HG02884 (cell line): ENCODE results near the gene BPIFB2.

Experiments used
- ATAC-seq: cut with Tn5 transposase; IDR thresholded peaks from one replicate; pipeline ENCODE4 v1.9.1; 2021; ENCODE audit warnings: mild to moderate bottlenecking, moderate library complexity; ENCODE audit not compliant: unreplicated experiment

BPIFB2 gene

GRCh38 chr20:33020278-33021161 is 13.0 kb downstream of the BPIFB2 start:
- no peak for ATAC-seq

GRCh38 chr20:33021879-33022278 is 14.4 kb downstream of the BPIFB2 start:
- ATAC-seq = no peak

- ATAC-seq = no peak
Measured at GRCh38 chr20:33022289-33022688, 14.8 kb downstream of the BPIFB2 start.

- no peak for ATAC-seq
Measured at GRCh38 chr20:33022694-33023438, 15.4 kb downstream of the BPIFB2 start.

- ATAC-seq = no peak
Measured at GRCh38 chr20:33023439-33024242, 16.1 kb downstream of the BPIFB2 start.

GRCh38 chr20:33024243-33024560 is 16.7 kb downstream of the BPIFB2 start:
- ATAC-seq = no peak

GRCh38 chr20:33024609-33025317 is 17.3 kb downstream of the BPIFB2 start:
- no peak for ATAC-seq

- no peak for ATAC-seq
Measured at GRCh38 chr20:33025318-33025876, 17.9 kb downstream of the BPIFB2 start.

- ATAC-seq = no peak
Measured at GRCh38 chr20:33026072-33026778, 18.7 kb downstream of the BPIFB2 start.

GRCh38 chr20:33026779-33027759 is 19.6 kb downstream of the BPIFB2 start:
- no peak for ATAC-seq

GRCh38 chr20:33027769-33028751 is 20.6 kb downstream of the BPIFB2 start:
- ATAC-seq = no peak

GRCh38 chr20:33028875-33029274 is 21.4 kb downstream of the BPIFB2 start:
- ATAC-seq = no peak

- no peak for ATAC-seq
Measured at GRCh38 chr20:33030076-33030475, 22.6 kb downstream of the BPIFB2 start.

- ATAC-seq = no peak
Measured at GRCh38 chr20:33030569-33030968, 23.1 kb downstream of the BPIFB2 start.

- ATAC-seq = no peak
Measured at GRCh38 chr20:33031531-33031930, 24.0 kb downstream of the BPIFB2 start, which contains the start of gene BPIFB6. Gene BPIFB6 (plus strand): TSS chr20:33031648. CDS start chr20:33031648, 0 bp downstream.

- ATAC-seq = no peak
Measured at GRCh38 chr20:33032555-33032954, 25.1 kb downstream of the BPIFB2 start.

- ATAC-seq = no peak
Measured at GRCh38 chr20:33033381-33033780, 25.9 kb downstream of the BPIFB2 start.
